Measurements from ENCODE around the gene PRXL2B.

GRCh38 chr1:2588661-2589430 lies 2.3 kb downstream of the PRXL2B start:
- TF ChIP-seq POLR2A (IDR thresholded peaks at IDR 0.05) (no peak), CTCF (IDR thresholded peaks at IDR 0.05) (no peak), POLR2AphosphoS5 (IDR thresholded peaks at IDR 0.05) (no peak)

Data from transverse colon (tissue), 4 donors.